Gastrocnemius medialis (tissue), 4 donors: ENCODE results near the gene CTSE. TPM values are rescaled to one million over a fixed set of nuclear protein-coding genes. Genes with fewer than 3 reads are reported as not detected.
A peak's percentile ranks its signal among the peaks of the same experiment; 100 is the strongest.

Experiments used
- ATAC-seq, 2 donors: fragments of 150-250 bp; one replicate each; pipeline ENCODE4 v1.9.1; 2016
- DNase-seq, 2 donors: peaks; one replicate each; pipeline ENCODE4 v3.0.0-alpha.2; 2019
- H3K27ac ChIP-seq, 4 donors: fragments of 200-600 bp; sonication (generic); 1 replicate in 1 of 4; 2 replicates in 3 of 4; pipeline ENCODE4 v1.5.1; 2016 to 2018; ENCODE audit warnings: mild to moderate bottlenecking in 2 of 4, moderate library complexity in 1 of 4
- H3K27me3 ChIP-seq, 3 donors: fragments of 200-600 bp; sonication (generic) in 2 of 3; 1 replicate in 1 of 3; 2 replicates in 2 of 3; pipeline versions ENCODE4 v1.5.1 to v1.6.0; 2016 to 2019; ENCODE audit warnings: mild to moderate bottlenecking in 1 of 3, moderate library complexity in 1 of 3
- H3K36me3 ChIP-seq, 2 donors: fragments of 200-600 bp; sonication (generic) in 1 of 2; one replicate each; pipeline ENCODE4 v1.5.1; 2017 to 2018
- H3K4me1 ChIP-seq, 2 donors: fragments of 200-600 bp; sonication (generic) in 1 of 2; one replicate each; pipeline ENCODE4 v1.5.1; 2016 to 2017; ENCODE audit warnings: mild to moderate bottlenecking in 2 of 2
- H3K4me3 ChIP-seq, 4 donors: fragments of 200-600 bp; sonication (generic) in 3 of 4; 1 replicate in 1 of 4; 2 replicates in 3 of 4; pipeline ENCODE4 v1.5.1; 2016 to 2019; ENCODE audit warnings: mild to moderate bottlenecking in 2 of 4
- H3K9me3 ChIP-seq, 3 donors: fragments of 200-600 bp; sonication (generic) in 2 of 3; 1 replicate in 1 of 3; 2 replicates in 2 of 3; pipeline ENCODE4 v1.5.1; 2016 to 2019
- POLR2A ChIP-seq, 2 donors: fragments of 450-650 bp; IDR thresholded peaks; one replicate each; pipeline ENCODE4 v1.6.1; 2017; ENCODE audit warnings: antibody characterized with exemption in 2 of 2, mild to moderate bottlenecking in 2 of 2, moderate library complexity in 2 of 2
- in situ Hi-C, 4 donors: fragments of 200-750 bp; cut with MboI; loops; one replicate each; pipeline versions ENCODE4 v1.15.0 to v1.8.0; 2017; ENCODE audit warnings: low sequenced_read_pairs in 4 of 4
- intact Hi-C: fragments of 100-400 bp; cut with DNase I; formaldehyde crosslinking; loops from one replicate; pipeline ENCODE4 v1.15.1; 2023; ENCODE audit warnings: low total_unique reads
- total RNA-seq, 4 donors: library from RNA; depleted of rRNA; stranded (reverse); fragments of >200 nt; gene quantifications; one replicate each; pipeline versions ENCODE4 v1.1.0 to v1.2.3, GENCODE V29; 2016
- TF ChIP-seq, protein P1 (sequence below), 5 experiments: fragments of 450-650 bp in 3 of 5; fragments of 200-600 bp in 2 of 5; sonication (generic) in 2 of 5; IDR thresholded peaks in 4 of 5; conservative IDR thresholded peaks in 1 of 5; 1 replicate in 4 of 5; 2 replicates in 1 of 5; pipeline ENCODE4 v1.5.1; 2016 to 2019; ENCODE audit warnings: antibody characterized with exemption in 5 of 5, mild to moderate bottlenecking in 3 of 5, moderate library complexity in 3 of 5

Gene CTSE
- total RNA-seq, 4 donors from 2014 or later = not detected

DNA sequence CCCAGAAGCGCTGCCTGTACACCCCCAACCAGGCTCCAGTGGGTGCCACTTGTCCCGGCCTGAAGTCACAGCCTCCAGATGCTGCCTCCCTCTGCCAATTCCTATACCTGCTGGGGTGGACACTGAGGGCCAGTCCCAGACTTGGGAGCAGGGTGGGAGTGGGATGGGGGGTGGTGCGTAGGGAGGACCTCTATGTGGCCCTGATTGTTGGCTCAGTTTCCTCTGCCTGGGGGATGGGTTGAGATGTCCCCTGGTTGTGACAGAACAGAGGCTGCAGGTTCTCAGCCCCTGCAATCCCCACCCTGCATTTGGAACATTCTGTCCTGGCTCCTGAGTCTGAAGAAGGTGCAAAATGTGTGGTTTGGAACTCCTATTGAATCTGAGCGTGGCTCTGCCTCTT is 47.7 kb downstream of the CTSE start:
- DNase-seq (peak in 1 of 2 donors; percentile 36), ATAC-seq (peak; percentile 10 to 12)
- TF ChIP-seq, protein P1, sequence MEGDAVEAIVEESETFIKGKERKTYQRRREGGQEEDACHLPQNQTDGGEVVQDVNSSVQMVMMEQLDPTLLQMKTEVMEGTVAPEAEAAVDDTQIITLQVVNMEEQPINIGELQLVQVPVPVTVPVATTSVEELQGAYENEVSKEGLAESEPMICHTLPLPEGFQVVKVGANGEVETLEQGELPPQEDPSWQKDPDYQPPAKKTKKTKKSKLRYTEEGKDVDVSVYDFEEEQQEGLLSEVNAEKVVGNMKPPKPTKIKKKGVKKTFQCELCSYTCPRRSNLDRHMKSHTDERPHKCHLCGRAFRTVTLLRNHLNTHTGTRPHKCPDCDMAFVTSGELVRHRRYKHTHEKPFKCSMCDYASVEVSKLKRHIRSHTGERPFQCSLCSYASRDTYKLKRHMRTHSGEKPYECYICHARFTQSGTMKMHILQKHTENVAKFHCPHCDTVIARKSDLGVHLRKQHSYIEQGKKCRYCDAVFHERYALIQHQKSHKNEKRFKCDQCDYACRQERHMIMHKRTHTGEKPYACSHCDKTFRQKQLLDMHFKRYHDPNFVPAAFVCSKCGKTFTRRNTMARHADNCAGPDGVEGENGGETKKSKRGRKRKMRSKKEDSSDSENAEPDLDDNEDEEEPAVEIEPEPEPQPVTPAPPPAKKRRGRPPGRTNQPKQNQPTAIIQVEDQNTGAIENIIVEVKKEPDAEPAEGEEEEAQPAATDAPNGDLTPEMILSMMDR (IDR thresholded peaks at IDR 0.05 in 4 of 5, conservative IDR thresholded peaks at IDR 0.05 in 1 of 5) = no peak
- no peak for TF ChIP-seq POLR2A (IDR thresholded peaks at IDR 0.05)
- Histone ChIP-seq H3K36me3 (no peaks in the 10 kb centered on the region), H3K4me3 (no peak overlapping the region), H3K4me1 (peaks cover 17 to 32% of the 10 kb centered on the region in 2 donors), H3K9me3 (no peaks in the 10 kb centered on the region), H3K27ac (peak overlapping the region; percentile 58 to 75 (median 63)), H3K27me3 (no peaks in the 10 kb centered on the region)
- in situ Hi-C loops = loop anchor here in 1 of 4 donors (25.0 kb wide), 1 partner anchor 314 kb away; no protein-coding TSS in a partner anchor
- intact Hi-C loops = loop anchor here (5.0 kb wide), 1 partner anchor 164 kb away; the partner anchor contains the start of gene SLC41A1

DNA sequence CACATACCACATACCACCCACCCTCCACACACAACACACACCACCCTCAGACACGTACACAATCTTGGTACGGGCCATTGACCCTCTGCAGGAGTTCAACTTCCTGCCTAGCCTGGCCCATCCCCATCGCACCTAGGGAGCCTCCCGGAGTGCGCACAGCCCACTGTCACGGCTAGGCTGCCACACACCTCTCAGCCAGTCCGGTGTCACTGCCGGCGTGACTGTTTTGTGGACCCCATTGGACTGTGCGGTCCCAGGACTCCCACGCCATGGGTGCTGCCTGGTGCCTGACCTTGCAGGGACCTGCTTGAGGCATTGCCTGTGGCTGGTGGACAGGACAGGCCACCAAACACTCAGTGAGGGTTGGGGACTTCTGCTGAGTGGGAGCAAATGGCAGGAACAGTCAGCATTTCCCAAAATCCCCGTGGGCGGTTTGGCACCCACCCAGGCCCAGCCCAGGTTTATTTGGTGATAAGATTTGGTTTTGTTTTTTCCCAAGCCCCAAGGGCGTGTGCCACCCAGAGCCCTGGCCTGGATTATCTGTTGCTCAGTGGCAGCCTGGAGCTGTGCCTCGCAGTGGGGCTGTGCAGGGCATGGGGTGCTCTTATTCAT is 48.2 kb downstream of the CTSE start:
- intact Hi-C loops (loop anchor here (5.0 kb wide), 1 partner anchor 163 kb away; the partner anchor contains the start of gene SLC41A1), in situ Hi-C loops (loop anchor here in 1 of 4 donors (25.0 kb wide), 1 partner anchor 313 kb away; no protein-coding TSS in a partner anchor)
- Histone ChIP-seq H3K36me3 (no peaks in the 10 kb centered on the region), H3K9me3 (no peaks in the 10 kb centered on the region), H3K4me1 (peaks cover 21 to 36% of the 10 kb centered on the region in 2 donors), H3K27me3 (no peaks in the 10 kb centered on the region), H3K4me3 (no peak overlapping the region), H3K27ac (peak overlapping the region in 3 of 4 donors; percentile 58 to 75 (median 66))
- DNase-seq (no peak), ATAC-seq (no peak)
- TF ChIP-seq, protein P1 (IDR thresholded peaks at IDR 0.05 in 4 of 5, conservative IDR thresholded peaks at IDR 0.05 in 1 of 5) = no peak
- TF ChIP-seq POLR2A (IDR thresholded peaks at IDR 0.05) = no peak

DNA sequence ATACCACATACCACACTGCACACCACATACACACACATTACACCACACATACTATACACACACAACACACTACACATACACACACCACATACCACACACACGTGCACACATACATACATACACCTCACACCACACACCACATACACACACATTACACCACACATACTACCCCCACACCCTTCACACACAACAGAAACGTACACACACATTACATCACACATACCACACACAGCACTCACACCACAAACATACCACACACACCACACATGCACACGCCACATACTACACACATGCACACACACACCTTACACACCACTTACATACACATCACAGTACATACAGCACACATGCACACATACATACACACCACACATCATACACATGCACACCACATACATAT is 49.0 kb downstream of the CTSE start:
- intact Hi-C loops = loop anchor here (5.0 kb wide), 1 partner anchor 162 kb away; the partner anchor contains the start of gene SLC41A1
- DNase-seq = no peak
- TF ChIP-seq POLR2A (IDR thresholded peaks at IDR 0.05) = no peak
- TF ChIP-seq, protein P1 (IDR thresholded peaks at IDR 0.05 in 4 of 5, conservative IDR thresholded peaks at IDR 0.05 in 1 of 5) = no peak
- ATAC-seq = no peak
- Histone ChIP-seq H3K4me1 (peaks cover 25 to 43% of the 10 kb centered on the region in 2 donors), H3K27ac (no peak overlapping the region), H3K4me3 (no peak overlapping the region), H3K9me3 (no peaks in the 10 kb centered on the region), H3K27me3 (no peaks in the 10 kb centered on the region), H3K36me3 (no peaks in the 10 kb centered on the region)
- in situ Hi-C loops = loop anchor here in 1 of 4 donors (25.0 kb wide), 1 partner anchor 312 kb away; no protein-coding TSS in a partner anchor

DNA sequence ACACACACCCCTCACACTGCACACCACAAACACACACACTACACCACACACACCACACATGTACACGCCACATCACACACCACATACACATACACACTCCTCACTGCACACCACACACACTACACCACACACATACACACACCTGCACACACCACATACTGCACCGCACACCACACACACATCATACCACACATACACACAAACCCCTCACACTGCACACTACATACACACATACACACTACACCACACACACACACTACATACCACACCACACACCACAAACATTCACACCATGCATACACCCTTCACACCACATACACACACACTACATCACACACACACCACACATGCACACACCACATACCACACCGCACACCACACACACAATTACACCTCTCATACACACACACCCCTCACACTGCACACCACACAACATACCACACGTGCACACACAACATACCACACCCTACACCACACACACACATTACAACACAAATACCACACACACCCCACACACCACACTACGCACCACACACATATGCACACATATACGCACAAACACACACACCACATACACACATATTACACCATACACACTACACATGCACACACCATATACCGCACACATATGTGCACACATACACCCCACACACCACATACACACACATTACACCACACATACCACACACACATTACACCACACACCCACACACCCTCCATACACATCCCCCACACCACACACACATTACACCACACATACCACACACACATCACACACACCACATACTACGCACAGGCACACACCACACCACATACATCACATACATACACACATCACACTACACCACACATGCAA is 50.1 kb downstream of the CTSE start:
- ATAC-seq (no peak), DNase-seq (no peak)
- Histone ChIP-seq H3K4me3 (no peak overlapping the region), H3K9me3 (no peaks in the 10 kb centered on the region), H3K27me3 (no peaks in the 10 kb centered on the region), H3K27ac (no peak overlapping the region), H3K36me3 (no peaks in the 10 kb centered on the region), H3K4me1 (peaks cover 25 to 43% of the 10 kb centered on the region in 2 donors)
- intact Hi-C loops = no loop called here
- in situ Hi-C loops = no loop called here
- TF ChIP-seq, protein P1 (IDR thresholded peaks at IDR 0.05 in 4 of 5, conservative IDR thresholded peaks at IDR 0.05 in 1 of 5) = no peak
- no peak for TF ChIP-seq POLR2A (IDR thresholded peaks at IDR 0.05)
